HG02981 (cell line): Measurements from ENCODE around the gene MYL2.

ENCODE experiments used
- ATAC-seq: cut with Tn5 transposase; IDR thresholded peaks from one replicate; pipeline ENCODE4 v1.9.1; 2021; ENCODE audit warnings: mild to moderate bottlenecking, moderate library complexity; ENCODE audit not compliant: unreplicated experiment

Gene MYL2

DNA sequence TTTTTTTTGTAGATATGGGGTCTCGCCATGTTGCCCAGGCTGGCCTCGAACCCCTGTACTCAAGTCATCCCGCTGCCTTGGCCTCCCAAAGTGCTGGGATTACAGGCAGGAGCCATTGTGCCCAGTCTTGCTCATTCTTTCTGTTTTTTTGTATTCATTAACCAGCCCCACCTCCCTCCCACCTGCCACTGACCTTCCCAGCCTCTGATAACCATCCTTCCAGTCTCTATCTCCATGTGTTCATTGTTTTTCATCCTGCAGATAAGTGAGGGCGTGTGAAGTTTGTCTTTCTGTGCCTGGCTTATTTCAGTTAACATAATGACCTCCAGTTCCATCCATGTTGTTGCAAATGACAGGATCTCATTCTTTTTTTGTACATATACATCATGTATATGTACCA is 19.0 kb downstream of the MYL2 start:
- ATAC-seq, result no peak

DNA sequence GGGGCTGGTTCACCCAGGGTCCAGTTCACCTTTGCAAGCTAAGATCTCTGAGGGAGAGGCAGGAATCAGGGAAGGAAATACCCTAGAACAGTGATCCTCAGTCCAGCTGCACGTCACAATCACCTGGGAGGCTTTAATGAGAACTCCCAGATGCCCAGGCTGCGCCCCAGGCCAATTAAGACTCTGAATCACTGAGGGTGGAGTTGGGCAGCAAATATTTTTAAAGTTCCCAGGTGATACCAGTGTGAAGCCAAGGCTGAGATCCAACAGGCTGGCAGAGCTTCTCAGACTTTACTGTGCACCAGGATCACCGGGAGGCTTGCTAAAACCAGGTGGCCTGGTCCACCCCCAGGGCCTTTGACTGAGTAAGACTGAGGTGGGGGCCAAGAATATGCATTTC is 23.8 kb downstream of the MYL2 start:
- no peak for ATAC-seq

DNA sequence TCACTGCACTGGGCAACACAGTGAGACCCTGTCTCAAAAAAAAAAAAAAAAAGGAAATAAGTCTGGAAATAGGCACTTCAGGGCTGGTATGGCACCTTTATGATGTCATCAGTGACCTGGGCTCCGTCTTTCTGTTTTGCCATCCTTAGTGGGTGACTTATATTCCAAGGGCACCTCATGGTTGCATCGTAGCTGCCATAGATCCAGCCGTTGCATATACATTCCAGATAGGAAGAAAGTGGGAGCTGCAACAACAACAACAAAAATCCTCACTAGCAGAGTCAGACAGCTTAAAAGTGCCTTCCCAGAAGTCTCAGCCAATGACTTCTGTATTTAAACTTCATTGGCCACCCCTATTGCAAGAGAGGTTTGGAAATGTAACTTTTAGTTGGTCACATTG is 26.4 kb downstream of the MYL2 start:
- ATAC-seq, result no peak

DNA sequence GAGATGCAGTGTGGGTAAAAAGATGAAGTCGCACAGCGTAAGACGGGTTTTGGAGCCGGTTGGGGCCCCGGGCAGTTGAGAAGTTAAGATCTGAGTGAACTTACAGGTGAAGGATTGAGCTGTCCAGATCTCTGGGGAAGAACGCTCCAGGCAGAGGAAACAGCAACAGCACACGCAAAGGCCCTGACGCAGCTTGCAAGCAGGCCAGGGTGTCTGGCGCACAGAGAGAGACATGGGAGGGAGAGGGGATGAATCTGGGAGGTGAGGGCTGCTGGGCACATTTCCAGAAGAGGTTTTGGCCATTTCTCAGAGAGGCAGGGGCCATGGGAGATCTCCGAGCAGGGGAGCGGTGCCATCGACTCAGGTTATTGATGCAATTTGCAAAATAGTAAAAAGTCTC is 31.0 kb downstream of the MYL2 start:
- no peak for ATAC-seq

DNA sequence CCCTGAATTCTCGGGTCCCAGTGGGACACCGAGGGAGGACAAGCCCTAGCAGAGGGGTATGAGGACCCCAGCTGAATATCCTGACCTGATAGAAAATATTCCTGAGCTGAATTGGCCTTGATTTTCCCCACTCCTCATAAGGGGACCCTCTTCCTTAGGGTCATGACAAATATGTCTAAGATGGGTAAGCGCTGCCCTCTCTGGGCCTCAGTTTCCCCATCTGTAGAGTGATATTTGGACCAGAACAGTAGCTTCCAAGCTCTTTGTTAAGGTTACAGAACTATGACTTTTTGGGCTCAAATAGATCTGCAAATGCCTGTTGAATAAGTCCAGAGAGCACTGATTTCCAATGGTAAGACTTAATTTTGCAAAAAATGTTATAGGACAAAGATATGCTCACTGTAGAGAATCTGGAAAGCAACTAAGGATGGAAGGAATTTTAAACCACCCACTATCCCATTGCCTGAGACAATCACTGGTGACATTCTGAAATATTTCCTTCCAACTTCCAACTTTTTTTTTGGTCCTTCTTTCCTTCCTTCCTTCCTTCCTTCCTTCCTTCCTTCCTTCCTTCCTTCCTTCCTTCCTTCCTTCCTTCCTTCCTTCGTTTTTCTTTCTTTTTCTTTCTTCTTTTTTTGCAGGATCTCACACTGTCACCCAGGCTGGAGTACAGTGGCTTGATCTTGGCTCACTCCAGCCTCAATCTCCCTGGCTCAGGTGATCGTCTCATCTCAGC is 32.0 kb downstream of the MYL2 start:
- ATAC-seq, result no peak

DNA sequence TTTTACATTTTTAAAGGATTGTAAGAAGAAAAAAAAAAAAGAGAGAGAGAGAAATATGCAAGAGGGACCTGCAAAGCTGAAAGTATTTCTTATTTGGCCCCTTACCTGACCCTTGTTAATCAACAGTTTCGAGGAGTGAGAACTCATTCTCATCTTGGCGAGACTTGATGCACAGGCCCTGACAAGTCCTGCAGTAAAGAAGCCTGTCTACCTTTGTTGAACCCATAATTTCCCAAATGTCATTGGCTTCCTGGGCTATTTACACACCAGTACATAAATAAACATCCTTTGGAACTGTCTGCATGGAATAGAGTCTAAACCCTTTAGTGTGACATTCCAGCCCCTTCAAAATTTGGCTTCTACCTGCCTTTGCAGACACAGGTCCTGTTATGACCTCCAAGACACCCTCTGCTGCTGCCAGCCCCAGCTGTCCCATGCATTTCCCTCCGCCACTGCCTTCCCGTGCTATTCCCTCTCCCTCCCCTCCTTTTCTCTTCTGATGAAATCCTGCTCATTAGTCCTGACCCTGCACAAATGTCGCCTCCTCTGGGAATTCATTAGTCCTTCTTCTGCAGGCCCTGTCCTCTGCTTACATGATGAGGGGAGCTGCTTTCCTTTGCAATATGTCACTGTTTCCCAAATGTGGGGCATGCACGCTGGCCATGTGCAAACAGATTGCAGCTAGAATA is 35.1 kb downstream of the MYL2 start:
- no peak for ATAC-seq

DNA sequence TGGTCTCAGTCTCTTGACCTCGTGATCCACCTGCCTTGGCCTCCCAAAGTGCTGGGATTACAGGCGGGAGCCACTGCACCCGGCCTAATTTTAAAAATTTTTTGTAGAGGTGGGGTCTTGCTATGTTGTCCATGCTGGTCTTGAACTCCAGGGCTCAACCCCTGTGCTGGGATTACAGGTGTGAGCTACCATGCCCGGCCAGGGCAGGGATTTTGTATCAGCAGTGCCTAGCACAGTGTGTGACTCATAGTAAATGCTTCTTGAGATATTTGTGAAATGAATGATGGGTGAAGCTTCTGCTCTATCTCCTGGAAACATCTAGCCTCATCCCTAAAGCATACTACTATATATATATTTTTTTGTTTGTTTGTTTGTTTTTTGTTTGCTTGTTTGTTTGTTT is 37.1 kb downstream of the MYL2 start:
- no peak for ATAC-seq

DNA sequence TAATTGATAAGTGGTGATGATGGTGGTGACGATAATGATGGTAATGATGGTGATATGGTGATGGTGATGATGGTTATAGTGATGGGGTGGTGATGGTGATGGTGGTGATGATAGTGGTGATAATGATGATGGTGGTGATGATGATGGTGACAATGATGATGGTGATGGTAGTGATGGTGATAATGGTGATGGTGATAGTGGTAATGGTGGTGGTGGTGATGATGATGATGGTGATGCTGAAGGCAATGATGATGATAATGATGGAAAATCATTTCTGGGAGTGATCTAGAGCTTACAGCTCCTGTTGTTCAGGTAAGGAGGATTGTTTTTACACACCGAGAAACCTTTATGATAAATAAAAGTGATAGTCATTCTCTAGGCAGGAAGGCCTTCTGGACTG is 39.7 kb downstream of the MYL2 start:
- no peak for ATAC-seq

DNA sequence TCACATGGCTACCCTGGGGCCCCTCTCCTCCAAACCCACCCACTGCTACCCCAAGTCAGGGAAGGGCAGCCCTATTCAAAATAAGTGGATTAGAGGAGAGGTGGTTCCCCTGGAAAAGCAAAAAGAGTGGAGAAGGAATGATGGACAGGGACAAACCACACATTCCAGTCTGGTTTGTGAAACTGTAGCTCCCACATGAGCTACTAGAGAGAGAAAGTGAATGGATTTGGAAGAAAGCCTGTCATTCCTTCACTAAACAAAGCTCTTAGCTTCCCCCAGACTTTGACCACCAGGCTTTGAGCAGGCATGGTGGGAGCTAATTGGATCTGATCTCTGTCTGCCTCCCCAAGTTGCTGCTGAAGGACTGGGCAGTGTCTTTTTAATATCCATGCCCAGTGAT is 45.6 kb downstream of the MYL2 start:
- no peak for ATAC-seq

DNA sequence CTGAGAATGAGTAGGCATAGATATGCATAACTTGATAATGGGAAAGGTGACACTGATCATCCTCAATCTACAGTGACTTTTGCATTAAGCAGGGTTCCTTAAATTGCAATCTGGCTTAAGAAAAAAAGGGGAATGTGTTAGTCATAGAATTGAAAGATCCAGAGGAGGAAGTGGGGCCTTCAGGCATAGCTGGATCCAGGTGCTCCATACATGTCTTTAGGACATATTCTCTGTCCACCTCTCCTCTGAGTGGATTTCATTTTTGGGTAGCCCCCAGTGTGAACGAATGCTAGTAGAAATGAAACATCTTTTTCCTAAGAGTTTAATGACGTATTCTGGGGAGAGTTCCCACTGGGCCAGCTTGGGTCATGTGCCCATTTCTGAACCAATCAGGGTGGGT is 46.0 kb downstream of the MYL2 start:
- ATAC-seq, result no peak

DNA sequence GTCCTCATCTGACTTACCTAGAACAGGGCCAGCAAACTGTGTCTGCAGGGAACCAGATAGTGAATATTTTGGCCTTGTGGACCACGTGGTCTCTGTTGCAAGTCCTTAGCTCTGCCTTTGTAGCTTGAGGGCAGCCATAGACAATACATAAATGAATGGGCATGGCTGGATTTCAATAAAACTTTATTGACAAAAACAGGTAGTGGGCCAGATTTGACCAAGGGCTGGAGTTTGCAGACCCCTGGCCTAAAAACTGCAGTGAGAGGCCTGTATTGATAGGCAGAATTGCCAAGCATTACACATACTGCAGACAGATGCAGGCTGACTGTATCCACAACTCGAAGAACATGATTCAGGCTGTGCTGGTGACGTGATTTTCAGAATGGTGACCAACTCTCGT is 48.3 kb downstream of the MYL2 start:
- ATAC-seq, result no peak

DNA sequence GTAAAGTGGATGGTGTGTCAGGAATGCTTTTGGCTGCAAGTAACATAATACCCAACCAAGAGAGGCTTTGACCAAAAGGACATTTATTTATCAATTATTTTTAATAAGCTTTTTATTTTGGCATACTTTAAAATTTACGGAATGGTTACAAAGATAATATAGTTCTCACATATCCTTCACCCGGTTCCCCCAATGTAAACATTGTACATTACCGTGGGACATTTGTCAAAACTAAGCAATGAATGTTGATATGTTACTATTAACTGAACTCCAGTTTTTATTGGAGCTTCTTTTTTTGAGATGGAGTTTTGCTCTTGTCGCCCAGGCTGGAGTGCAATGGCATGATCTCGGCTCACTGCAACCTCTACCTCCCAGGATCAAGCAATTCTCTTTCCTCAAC is 50.6 kb downstream of the MYL2 start:
- ATAC-seq, result no peak

DNA sequence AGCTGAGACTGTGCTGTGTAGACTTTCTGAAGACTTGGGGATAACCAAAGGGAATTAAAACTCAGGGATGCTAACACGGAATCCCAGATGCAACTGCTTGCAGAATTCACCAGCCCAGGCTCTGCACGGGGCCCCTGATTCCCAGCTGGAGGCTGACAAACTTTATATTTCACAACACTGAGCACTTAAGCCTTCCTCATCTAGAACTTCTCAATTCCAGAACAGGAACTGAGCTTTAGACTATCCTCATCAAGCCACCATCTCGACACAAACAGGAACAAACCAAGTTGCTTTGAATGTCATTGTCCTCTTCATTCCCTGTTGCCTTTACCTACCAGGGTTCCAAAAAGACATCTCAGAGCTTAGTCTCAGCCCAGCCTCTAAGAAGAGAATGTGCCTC is 51.4 kb downstream of the MYL2 start:
- ATAC-seq, result no peak

DNA sequence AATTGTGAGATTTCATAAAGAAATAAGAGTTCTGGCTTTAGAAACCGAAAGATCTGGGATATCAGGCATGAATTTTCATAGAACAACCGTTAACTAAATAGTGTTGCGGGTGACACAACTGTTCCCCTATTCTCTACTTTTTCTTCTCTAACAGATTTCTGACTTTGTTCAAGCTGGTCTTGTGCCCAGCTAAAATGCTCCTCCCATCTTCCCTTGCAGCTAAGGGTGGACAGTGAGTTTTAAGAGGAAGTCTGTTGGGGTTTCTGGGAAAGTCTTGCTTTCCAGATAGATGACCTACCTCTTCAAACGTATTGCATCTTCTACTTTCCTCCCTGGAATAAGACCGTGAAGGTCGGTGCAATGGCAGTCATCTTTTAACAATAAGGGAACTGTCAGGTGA is 54.9 kb downstream of the MYL2 start:
- ATAC-seq, result no peak

DNA sequence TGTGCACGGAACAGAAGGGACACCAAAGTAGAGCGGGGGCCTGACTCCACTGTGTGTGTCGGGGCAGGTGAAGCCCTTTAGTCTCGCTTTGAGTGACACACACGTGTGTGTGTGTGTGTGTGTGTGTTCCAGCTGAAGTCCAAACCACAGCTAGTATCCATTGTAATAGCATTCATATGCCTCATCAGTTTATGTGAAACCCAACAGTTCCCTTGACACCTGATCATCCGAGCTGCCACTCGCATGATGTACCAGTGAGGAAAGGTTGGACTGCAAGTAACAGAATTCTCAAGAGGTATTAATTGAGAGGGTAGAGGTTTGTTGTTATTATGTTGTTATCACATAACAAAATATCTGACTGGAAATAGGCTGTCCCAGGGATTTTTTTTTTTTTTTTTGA is 57.2 kb downstream of the MYL2 start:
- ATAC-seq, result no peak

DNA sequence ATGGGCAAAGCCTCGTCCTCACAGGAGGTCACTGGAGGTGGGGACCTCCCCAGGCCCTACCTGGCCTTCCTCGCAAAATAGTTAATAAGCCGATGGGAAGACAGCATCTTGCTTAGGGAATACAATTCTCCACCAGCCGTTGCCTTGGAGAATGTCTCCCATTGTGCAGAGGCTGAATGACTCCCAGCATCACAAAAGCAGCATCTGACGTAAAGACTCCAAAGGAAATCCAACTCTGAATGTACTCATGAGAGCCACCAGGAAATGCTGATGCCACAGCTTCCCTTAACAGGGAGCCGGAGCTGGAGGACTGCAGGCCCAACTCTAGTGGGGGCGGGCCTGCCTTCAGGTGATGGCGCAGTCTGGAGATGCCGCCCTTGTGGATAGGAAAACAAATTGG is 58.0 kb downstream of the MYL2 start:
- ATAC-seq, result no peak

DNA sequence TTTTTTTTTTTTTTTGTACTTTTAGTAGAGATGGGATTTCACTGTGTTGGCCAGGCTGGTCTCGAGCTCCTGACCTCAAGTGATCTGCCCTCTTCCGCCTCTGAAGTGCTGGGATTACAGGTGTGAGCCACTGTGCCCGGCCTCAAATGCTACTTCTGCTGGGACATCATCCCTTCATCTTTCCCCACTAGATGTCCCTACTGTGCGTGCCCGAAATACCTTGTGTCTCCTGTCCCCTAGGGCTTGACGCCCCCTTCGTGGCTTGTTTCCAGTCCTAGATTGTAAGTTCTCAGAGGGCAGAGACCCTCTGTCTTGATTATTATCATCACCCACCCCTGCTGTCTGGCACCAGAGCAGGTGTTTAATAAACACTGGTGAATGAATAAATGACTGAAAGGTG is 58.6 kb downstream of the MYL2 start:
- no peak for ATAC-seq
